Neural cell (in vitro differentiated cells): ENCODE results near the gene SHPK. TPM values are rescaled to one million over a fixed set of nuclear protein-coding genes. Genes with fewer than 3 reads are reported as not detected.

Experiments
- H2AFZ ChIP-seq: fragments of 200-600, 300-800 bp; sonication (generic), shearing (Covaris generic); 2 replicates; pipeline ENCODE4 v1.6.0; 2014; ENCODE audit warnings: low read depth, mild to moderate bottlenecking, antibody characterized with exemption, low read length, moderate library complexity
- H3F3A ChIP-seq: fragments of 200-600 bp; shearing (Covaris generic); 2 replicates; pipeline ENCODE4 v1.6.1; 2016; ENCODE audit warnings: mild to moderate bottlenecking, moderate library complexity, mixed read lengths, antibody characterized with exemption, low read length; ENCODE audit not compliant: insufficient read depth, poor library complexity, severe bottlenecking
- H3K27ac ChIP-seq: fragments of 200-600, 300-800 bp; sonication (generic), shearing (Covaris generic); 2 replicates; pipeline ENCODE4 v1.5.1; 2014; ENCODE audit warnings: mild to moderate bottlenecking, low read length, moderate library complexity
- H3K27me3 ChIP-seq: fragments of 300-800, 200-600 bp; sonication (generic), shearing (Covaris generic); 2 replicates; pipeline ENCODE4 v1.6.0; 2014; ENCODE audit warnings: mild to moderate bottlenecking, low read depth, low read length, moderate library complexity; ENCODE audit not compliant: insufficient read depth
- H3K36me3 ChIP-seq: fragments of 300-800, 200-600 bp; sonication (generic), shearing (Covaris generic); 2 replicates; pipeline ENCODE4 v1.5.1; 2014; ENCODE audit warnings: mild to moderate bottlenecking, antibody characterized with exemption, low read length, moderate library complexity; ENCODE audit not compliant: insufficient read depth
- H3K4me2 ChIP-seq: fragments of 300-800, 200-600 bp; sonication (generic), shearing (Covaris generic); 2 replicates; pipeline ENCODE4 v1.6.0; 2014; ENCODE audit warnings: mild to moderate bottlenecking, low read length
- H3K4me3 ChIP-seq: fragments of 300-800, 200-600 bp; sonication (generic), shearing (Covaris generic); 2 replicates; pipeline ENCODE4 v1.5.1; 2014; ENCODE audit warnings: mild to moderate bottlenecking, low read length, moderate library complexity
- H3K79me2 ChIP-seq: fragments of 200-600 bp; shearing (Covaris generic); replicated peaks from 2 replicates; pipeline ENCODE4 v1.6.0; 2014; ENCODE audit warnings: mild to moderate bottlenecking, low read length, moderate library complexity; ENCODE audit not compliant: insufficient read depth
- H3K9ac ChIP-seq: fragments of 300-800, 200-600 bp; sonication (generic), shearing (Covaris generic); 2 replicates; pipeline ENCODE4 v1.6.1; 2016; ENCODE audit warnings: mild to moderate bottlenecking, low read length, mixed read lengths
- H3K9me2 ChIP-seq: fragments of 200-600 bp; shearing (Covaris generic); 2 replicates; pipeline ENCODE4 v1.6.1; 2016; ENCODE audit warnings: mild to moderate bottlenecking, low read length, mixed read lengths; ENCODE audit not compliant: insufficient read depth
- H3K9me3 ChIP-seq: fragments of 200-600, 300-800 bp; sonication (generic), shearing (Covaris generic); 2 replicates; pipeline ENCODE4 v1.6.1; 2016; ENCODE audit warnings: mild to moderate bottlenecking, mixed run types, low read length, moderate library complexity, mixed read lengths
- H4K20me1 ChIP-seq: fragments of 200-600 bp; shearing (Covaris generic); 2 replicates; pipeline ENCODE4 v1.6.1; 2016; ENCODE audit warnings: mild to moderate bottlenecking, mixed run types; ENCODE audit not compliant: insufficient read depth
- EP300 ChIP-seq: fragments of 450-650 bp; conservative IDR thresholded peaks from 2 replicates; pipeline ENCODE4 v1.6.1; 2014; ENCODE audit warnings: antibody characterized with exemption, mild to moderate bottlenecking, moderate library complexity; ENCODE audit not compliant: poor library complexity, severe bottlenecking
- EZH2 ChIP-seq: fragments of 200-600, 300-800 bp; shearing (Covaris generic), sonication (generic); IDR thresholded peaks from 2 replicates; pipeline ENCODE4 v1.6.1; 2014; ENCODE audit warnings: antibody characterized with exemption, low read length, borderline replicate concordance, mild to moderate bottlenecking; ENCODE audit not compliant: insufficient read depth, poor library complexity, severe bottlenecking
- MXI1 ChIP-seq: fragments of 450-650 bp; conservative IDR thresholded peaks from 2 replicates; pipeline ENCODE4 v1.6.1; 2014; ENCODE audit warnings: antibody characterized with exemption, mild to moderate bottlenecking; ENCODE audit not compliant: poor library complexity, severe bottlenecking
- POLR2AphosphoS5 ChIP-seq: IDR thresholded peaks from 2 replicates; pipeline ENCODE4 v1.6.1; 2012
- RAD21 ChIP-seq: fragments of 450-650 bp; conservative IDR thresholded peaks from 2 replicates; pipeline ENCODE4 v1.6.1; 2014; ENCODE audit warnings: antibody characterized with exemption, mild to moderate bottlenecking, moderate library complexity
- SMC3 ChIP-seq: fragments of 450-650 bp; conservative IDR thresholded peaks from 2 replicates; pipeline ENCODE4 v1.6.1; 2014; ENCODE audit warnings: antibody characterized with exemption, mild to moderate bottlenecking, moderate library complexity; ENCODE audit not compliant: poor library complexity
- TAF1 ChIP-seq: IDR thresholded peaks from 2 replicates; pipeline ENCODE4 v1.6.1; 2012; ENCODE audit warnings: low read depth
- polyA minus RNA-seq: library from RNA; depleted of rRNA, polyadenylated mRNA; stranded (reverse); fragments of >200 nt; gene quantifications from 2 replicates; pipeline ENCODE4 v1.2.3, GENCODE V29; 2014
- polyA plus RNA-seq: library from polyadenylated mRNA; depleted of rRNA; stranded (reverse); fragments of >200 nt; gene quantifications from 2 replicates; pipeline ENCODE4 v1.2.3, GENCODE V29; 2014
- TF ChIP-seq, protein P1 (sequence below): fragments of 450-650 bp; IDR thresholded peaks from 2 replicates; pipeline ENCODE4 v1.5.1; 2014; ENCODE audit warnings: antibody characterized with exemption, mild to moderate bottlenecking, moderate library complexity; ENCODE audit not compliant: poor library complexity, severe bottlenecking
- TF ChIP-seq, protein P2 (sequence below): IDR thresholded peaks from 2 replicates; pipeline ENCODE4 v1.6.1; 2012; ENCODE audit warnings: borderline replicate concordance

The SHPK gene, protein sequence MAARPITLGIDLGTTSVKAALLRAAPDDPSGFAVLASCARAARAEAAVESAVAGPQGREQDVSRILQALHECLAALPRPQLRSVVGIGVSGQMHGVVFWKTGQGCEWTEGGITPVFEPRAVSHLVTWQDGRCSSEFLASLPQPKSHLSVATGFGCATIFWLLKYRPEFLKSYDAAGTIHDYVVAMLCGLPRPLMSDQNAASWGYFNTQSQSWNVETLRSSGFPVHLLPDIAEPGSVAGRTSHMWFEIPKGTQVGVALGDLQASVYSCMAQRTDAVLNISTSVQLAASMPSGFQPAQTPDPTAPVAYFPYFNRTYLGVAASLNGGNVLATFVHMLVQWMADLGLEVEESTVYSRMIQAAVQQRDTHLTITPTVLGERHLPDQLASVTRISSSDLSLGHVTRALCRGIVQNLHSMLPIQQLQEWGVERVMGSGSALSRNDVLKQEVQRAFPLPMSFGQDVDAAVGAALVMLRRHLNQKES
- 14.3 and 15.6 TPM in 2 replicates for polyA plus RNA-seq
- polyA minus RNA-seq, result 25.1 and 28.2 TPM in 2 replicates

DNA sequence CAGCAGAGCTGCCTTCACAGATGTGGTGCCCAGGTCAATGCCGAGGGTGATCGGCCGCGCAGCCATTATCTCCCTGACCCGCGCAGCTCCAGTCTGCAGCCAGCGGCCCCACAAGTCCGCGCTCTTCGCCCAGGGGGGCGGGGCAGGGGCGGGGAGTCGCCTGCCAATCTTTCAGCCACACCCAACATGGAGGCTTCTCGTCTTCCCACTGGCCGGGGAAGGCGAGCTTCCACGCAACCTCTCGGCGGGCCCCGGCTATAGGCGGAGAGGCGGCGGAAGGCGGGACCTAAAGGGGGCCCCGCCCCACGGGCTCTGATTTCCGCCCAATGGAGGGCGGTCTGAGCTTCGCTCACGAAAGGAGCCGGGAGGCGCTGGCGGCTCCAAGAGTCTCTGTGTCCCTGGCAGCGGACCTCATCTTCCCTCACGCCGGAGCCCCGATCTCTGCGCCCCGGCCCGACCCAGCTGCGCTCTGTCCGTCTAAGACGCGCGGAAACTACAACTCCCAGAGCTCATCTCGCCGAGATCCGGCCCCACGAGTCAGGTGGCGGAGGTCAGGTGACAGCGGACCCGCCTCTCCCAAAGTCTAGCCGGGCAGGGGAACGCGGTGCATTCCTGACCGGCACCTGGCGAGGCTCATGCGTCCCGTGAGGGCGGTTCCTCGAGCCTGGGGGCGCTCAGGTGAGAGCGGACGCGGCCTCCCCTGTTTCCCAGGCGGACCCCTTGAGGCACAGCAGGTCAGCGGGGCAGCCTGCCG is at the start of gene SHPK, which contains the start of gene CTNS:
Gene SHPK (minus strand): TSS at position 97 of the 754 bp plus-strand sequence. CDS start 31 bp downstream, at position 66.
Gene CTNS (plus strand): TSS at position 607 of the 754 bp plus-strand sequence. CDS start 3,447 bp downstream, outside the sequence.
- H3K9me3 ChIP-seq, result no peaks in the 10 kb centered on the region
- peak within 1 kb of the TSS; percentile 92 for H3K9ac ChIP-seq
- H3K4me2 ChIP-seq, result peak within 1 kb of the TSS; percentile 84
- H3F3A ChIP-seq, result no peaks in the 10 kb centered on the region
- peak within 1 kb of the TSS; percentile 96 for H3K27ac ChIP-seq
- peak within 1 kb of the TSS; percentile 88 for H2AFZ ChIP-seq
- peak within 1 kb of the TSS; percentile 100 for H3K4me3 ChIP-seq
- H3K9me2 ChIP-seq, result no peaks in the 10 kb centered on the region
- no peaks in the 10 kb centered on the region for H3K27me3 ChIP-seq
- H3K36me3 ChIP-seq, result no peaks in the 10 kb centered on the region
- H3K79me2 ChIP-seq, result peaks cover 11% of the 10 kb centered on the region
- TF ChIP-seq POLR2AphosphoS5 (peak; percentile 75), SMC3 (no peak), TAF1 (peak; percentile 77), MXI1 (peak; percentile 85), EP300 (peak; percentile 18)
- no peaks in the 10 kb centered on the region for H4K20me1 ChIP-seq

DNA sequence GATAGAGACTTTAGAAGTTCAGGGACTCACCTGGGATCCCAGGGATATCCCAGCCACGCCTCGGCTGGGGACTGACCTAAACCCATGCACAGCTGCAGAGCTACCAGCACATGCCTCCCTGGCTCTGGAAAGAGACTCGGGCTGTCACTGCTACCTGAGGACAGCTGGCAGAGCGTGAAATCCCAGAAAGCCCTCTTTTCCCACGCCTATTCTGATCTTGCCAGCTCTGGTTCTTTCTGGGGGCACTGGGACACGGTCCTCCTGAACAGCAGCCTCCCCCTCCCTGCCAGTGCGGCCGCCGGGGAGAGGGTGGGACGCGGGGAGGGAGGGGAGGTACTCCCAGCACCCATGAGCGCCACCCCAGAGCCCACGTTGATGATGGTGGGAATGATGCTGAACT is 49.1 kb upstream of the SHPK start:
- no peaks in the 10 kb centered on the region for H3K79me2 ChIP-seq
- no peaks in the 10 kb centered on the region for H4K20me1 ChIP-seq
- H3K4me3 ChIP-seq, result no peak overlapping the region
- no peak overlapping the region for H2AFZ ChIP-seq
- no peaks in the 10 kb centered on the region for H3K27me3 ChIP-seq
- no peaks in the 10 kb centered on the region for H3K9me3 ChIP-seq
- H3K36me3 ChIP-seq, result no peaks in the 10 kb centered on the region
- H3K9me2 ChIP-seq, result no peaks in the 10 kb centered on the region
- H3K9ac ChIP-seq, result no peak overlapping the region
- H3K27ac ChIP-seq, result no peak overlapping the region
- no peaks in the 10 kb centered on the region for H3F3A ChIP-seq
- H3K4me2 ChIP-seq, result no peak overlapping the region
- TF ChIP-seq EP300 (no peak), SMC3 (no peak), TAF1 (no peak), POLR2AphosphoS5 (no peak), EZH2 (no peak), RAD21 (no peak), MXI1 (no peak)
- TF ChIP-seq, protein P1, sequence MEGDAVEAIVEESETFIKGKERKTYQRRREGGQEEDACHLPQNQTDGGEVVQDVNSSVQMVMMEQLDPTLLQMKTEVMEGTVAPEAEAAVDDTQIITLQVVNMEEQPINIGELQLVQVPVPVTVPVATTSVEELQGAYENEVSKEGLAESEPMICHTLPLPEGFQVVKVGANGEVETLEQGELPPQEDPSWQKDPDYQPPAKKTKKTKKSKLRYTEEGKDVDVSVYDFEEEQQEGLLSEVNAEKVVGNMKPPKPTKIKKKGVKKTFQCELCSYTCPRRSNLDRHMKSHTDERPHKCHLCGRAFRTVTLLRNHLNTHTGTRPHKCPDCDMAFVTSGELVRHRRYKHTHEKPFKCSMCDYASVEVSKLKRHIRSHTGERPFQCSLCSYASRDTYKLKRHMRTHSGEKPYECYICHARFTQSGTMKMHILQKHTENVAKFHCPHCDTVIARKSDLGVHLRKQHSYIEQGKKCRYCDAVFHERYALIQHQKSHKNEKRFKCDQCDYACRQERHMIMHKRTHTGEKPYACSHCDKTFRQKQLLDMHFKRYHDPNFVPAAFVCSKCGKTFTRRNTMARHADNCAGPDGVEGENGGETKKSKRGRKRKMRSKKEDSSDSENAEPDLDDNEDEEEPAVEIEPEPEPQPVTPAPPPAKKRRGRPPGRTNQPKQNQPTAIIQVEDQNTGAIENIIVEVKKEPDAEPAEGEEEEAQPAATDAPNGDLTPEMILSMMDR, result no peak
- TF ChIP-seq, protein P2, sequence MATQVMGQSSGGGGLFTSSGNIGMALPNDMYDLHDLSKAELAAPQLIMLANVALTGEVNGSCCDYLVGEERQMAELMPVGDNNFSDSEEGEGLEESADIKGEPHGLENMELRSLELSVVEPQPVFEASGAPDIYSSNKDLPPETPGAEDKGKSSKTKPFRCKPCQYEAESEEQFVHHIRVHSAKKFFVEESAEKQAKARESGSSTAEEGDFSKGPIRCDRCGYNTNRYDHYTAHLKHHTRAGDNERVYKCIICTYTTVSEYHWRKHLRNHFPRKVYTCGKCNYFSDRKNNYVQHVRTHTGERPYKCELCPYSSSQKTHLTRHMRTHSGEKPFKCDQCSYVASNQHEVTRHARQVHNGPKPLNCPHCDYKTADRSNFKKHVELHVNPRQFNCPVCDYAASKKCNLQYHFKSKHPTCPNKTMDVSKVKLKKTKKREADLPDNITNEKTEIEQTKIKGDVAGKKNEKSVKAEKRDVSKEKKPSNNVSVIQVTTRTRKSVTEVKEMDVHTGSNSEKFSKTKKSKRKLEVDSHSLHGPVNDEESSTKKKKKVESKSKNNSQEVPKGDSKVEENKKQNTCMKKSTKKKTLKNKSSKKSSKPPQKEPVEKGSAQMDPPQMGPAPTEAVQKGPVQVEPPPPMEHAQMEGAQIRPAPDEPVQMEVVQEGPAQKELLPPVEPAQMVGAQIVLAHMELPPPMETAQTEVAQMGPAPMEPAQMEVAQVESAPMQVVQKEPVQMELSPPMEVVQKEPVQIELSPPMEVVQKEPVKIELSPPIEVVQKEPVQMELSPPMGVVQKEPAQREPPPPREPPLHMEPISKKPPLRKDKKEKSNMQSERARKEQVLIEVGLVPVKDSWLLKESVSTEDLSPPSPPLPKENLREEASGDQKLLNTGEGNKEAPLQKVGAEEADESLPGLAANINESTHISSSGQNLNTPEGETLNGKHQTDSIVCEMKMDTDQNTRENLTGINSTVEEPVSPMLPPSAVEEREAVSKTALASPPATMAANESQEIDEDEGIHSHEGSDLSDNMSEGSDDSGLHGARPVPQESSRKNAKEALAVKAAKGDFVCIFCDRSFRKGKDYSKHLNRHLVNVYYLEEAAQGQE, result no peak
